GM21390 (cell line): ENCODE results near the gene GABRR2.
"Not testable (repeated sequence)": the region's sequence is repeated elsewhere in the genome, so short reads cannot be mapped to it uniquely, and the experiment has no call there.

Experiments used
- ATAC-seq: cut with Tn5 transposase; IDR thresholded peaks from one replicate; pipeline ENCODE4 v1.9.1; 2021; ENCODE audit not compliant: unreplicated experiment

The GABRR2 gene

DNA sequence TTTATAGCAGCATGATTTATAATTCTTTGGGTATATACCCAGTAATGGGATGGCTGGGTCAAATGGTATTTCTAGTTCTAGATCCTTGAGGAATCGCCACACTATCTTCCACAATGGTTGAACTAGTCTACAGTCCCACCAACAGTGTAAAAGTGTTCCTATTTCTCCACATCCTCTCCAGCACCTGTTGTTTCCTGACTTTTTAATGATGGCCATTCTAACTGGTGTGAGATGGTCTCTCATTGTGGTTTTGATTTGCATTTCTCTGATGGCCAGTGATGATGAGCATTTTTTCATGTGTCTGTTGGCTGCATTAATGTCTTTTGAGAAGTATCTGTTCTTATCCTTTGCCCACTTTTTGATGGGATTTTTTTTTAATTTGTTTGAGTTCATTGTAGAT is 20.0 kb downstream of the GABRR2 start:
- not testable (repeated sequence) for ATAC-seq

GRCh38 chr6:89291256-89291819 is 23.8 kb downstream of the GABRR2 start:
- no peak for ATAC-seq

DNA sequence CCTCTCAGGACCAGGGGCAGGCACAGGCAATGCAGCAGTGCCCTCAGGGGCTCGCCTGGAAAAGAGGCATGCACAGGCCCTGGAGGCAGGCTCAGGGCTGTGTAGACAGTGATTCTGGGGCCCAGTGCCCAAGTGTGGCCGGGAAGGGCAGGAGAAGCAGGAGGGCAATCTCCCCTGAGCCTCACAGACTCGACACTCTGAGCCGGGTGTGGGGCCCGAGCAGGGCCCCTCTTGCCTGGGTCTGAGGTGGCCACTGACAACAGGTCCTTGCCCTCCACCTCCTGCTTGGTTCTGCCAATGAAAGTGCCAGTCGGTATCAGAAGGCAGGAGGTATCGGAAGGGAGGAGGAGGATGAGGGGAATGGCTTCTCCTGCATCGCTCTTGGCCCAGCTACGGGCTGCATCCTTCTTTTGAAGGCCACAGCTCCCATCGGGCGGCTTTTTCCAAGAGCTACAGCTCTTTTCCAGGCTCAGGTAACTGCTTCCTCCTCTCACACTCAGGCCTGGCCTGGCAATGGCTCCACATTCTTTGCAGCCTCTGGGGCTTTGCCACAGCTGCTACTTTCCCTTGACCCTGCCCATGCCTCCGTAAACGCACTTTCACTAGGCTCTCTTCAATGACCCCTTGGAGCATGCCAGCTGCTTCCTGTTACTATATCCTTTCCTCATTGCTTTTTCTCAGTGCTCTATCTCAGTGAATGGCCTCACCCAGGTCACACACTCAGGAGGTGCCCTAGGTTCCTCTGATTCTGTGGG is 24.5 kb downstream of the GABRR2 start:
- ATAC-seq: no peak

DNA sequence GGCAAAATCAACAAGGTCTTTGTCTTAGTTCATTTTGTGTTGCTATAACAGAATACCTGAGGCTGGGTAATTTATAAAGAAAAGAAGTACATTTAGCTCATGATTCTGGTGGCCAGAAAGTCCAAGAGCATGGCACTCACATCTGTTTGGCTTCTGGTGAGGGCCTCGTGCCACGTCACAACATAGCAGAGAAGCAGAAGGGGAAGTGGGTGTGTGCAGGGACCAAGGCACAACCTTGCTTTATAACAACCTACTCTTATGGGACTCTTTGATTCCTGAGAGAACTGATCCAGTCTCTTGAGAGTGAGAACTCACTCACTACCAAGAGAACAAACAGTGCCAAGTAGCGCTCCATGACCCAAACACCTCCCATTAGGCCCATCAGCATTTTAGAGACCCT is 25.4 kb downstream of the GABRR2 start:
- ATAC-seq: no peak

DNA sequence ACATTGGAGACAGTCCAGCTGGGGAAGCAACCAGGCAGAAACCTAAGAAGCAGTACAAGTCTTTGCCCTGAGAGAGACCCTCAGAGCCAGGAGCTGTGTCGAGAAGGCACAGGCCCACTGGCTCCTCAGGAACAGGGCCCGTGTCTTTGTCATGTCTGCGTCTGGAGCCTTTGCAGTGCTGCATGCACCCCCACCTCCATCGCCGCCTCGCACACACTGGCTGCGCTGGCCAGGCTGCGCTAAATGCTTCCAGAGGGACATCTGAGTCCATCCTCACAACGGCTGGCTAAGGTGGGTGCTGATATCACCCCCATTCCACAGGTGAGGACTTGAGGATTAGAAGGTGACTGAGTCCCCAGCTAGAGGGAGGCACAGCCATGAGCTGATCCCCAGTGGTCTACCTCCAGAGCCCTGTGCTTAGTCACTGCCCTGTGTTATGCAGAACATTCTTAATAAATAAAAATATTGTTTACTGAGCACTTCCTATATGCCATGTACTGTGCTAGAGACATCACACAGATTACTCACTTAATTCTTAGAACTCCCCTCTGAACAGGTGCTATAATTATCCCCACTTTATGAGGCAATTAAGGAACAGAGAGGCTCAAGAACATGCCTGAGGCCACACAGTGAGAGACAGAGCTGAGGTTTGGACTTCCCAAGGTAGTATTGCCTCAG is 27.6 kb downstream of the GABRR2 start:
- no peak for ATAC-seq

DNA sequence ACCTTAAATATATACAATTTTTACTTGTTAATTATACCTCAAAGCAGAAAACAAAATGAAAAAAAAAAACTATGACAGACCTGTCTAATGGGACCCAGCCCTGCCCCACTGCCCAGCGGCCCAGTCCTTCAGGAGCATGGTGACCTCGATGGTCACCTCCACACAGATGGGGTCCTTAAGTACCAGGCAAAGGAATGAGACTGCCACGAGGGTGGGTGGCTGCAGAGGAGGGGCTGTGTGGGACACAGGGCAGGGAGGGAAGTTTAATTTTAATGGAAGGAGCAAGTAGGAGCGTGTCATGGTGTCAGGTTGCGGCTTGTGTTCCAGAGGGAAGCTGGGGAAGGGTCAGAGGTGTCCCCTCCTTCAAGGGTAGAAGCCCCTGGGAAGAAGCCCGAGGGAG is 28.6 kb downstream of the GABRR2 start:
- no peak for ATAC-seq

DNA sequence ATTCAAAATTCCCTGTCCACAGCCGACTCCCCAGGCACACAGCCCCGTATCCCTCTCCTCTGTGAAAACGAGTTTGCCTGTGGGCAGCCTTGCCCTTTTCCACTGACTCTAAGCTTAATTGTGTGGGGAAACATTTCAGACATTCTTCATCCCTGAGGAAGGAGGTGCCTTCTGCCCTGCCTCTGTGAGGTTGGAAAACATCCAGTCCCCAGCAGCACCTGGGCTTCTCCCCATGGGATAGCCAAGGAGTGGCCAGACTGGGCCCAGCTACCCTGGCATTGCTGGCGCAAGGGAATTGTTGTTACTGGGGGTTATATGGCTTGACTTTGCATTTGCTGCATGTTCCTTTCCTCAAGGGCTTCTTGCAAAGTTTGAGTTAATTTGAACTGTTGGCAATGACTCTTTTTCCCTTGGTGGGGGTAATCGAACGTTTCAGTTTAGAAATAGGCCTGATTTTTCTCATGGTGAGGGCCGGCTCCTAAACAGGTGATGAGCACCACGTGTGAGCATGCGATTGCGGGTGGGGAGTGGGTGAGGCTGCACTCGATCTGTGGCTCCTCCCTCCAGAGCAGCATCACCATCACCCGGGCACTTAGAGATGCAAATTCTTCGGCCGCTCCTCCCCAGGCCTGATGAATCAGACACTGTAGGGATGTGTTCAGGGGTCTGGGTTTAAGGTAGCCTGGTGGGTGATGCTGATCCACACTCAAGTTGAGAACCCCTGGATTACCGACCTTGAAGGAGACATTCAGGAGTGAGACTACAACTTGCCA is 29.9 kb downstream of the GABRR2 start:
- ATAC-seq: no peak

DNA sequence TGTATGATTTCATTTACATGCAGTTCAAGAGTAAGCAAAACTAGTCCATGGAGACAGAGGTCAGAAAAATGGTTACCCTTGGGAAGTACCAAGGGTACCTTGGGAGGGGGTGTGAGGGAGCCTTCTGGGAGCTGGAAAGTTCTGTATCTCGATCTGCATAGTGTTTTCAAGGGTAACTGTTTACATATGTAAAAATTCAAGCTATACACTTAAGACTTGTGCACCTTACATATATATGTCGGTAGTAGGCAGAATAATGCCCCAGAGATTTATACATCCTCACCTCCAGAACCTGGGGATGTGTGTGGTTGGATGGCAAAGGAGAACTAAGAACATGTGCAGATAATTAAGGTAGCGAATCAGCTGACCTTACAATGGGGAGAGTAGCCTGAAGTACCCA is 31.0 kb downstream of the GABRR2 start:
- ATAC-seq: no peak

DNA sequence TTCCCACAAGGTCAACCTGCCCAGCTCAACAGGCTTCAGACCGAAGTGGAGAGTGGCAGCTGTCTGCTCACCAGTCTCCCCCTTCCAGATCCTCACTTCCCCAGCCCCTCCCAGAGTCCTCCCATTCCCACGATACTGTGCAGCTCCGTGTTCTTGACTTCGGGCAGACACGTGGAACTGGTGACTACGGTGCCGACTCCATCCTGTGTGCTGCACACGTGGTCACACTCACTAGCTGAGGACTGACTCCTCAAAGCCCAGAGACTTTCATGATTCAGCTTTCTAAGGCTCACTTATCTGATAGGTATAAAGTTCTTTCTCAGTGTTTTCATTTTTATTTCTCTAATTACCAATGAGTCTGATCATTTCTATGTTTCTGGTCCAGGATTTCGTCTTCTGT is 32.4 kb downstream of the GABRR2 start:
- no peak for ATAC-seq

- ATAC-seq: peak; percentile 99
These were observed 33.3 kb downstream of the GABRR2 start for GRCh38 chr6:89281779-89282246.

- ATAC-seq: no peak
These were observed 36.1 kb downstream of the GABRR2 start for GRCh38 chr6:89278956-89279355.

GRCh38 chr6:89275900-89276299 is 39.2 kb downstream of the GABRR2 start:
- ATAC-seq: no peak

GRCh38 chr6:89273816-89274215 is 41.3 kb downstream of the GABRR2 start:
- no peak for ATAC-seq

GRCh38 chr6:89272596-89272995 is 42.5 kb downstream of the GABRR2 start:
- ATAC-seq: no peak

GRCh38 chr6:89270951-89271721 is 44.0 kb downstream of the GABRR2 start:
- peak; percentile 69 for ATAC-seq

- no peak for ATAC-seq
These were observed 45.1 kb downstream of the GABRR2 start for GRCh38 chr6:89269981-89270380.

- ATAC-seq: no peak
These were observed 45.8 kb downstream of the GABRR2 start for GRCh38 chr6:89269252-89269651.

- no peak for ATAC-seq
These were observed 46.3 kb downstream of the GABRR2 start for GRCh38 chr6:89268776-89269175.

DNA sequence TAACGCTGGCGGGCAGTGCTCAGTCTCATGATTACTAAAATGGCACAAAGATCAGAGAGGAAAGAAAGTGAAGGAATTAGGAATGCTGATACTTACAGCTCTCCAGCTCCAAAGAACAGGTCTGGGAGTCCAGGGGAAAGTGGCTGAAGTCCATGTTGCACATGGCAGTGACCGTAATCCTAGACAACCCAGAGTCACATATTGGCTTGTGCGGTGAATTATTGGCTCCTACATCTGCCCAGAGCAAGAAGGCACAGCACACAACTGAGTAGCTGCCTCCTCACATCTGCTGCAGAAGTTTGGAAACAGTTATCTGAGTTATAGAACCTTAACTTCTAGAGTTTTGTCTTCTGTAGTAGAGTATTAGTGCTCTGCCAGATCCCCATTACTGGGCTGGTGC is 47.2 kb downstream of the GABRR2 start:
- no peak for ATAC-seq

GRCh38 chr6:89264296-89264695 is 50.8 kb downstream of the GABRR2 start:
- ATAC-seq: no peak

DNA sequence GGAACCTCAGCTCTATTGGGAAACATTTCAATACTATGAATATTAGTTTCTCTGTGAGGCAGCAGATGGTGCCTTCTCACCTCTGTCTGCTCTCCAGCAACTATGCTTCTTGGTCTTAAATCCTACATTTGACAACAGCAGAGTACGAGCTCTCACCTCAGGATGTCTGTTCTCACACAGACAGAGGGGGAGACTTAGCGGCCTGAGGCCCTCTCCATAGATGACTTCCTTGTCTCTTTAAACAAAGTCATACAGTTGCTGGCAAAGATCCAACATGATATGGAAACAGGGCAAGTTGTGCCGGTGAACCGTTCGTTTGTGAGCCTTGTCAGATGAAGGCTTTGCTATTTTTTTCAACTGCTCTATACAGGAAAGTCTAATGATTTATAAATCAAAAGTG is 54.3 kb downstream of the GABRR2 start:
- ATAC-seq: no peak
